ENCODE data around the gene ITGB2. TPM values are rescaled to one million over a fixed set of nuclear protein-coding genes. Genes with fewer than 3 reads are reported as not detected.

The ITGB2 gene
- total RNA-seq, 1 donor from 2014 or later: 65.5 TPM

DNA sequence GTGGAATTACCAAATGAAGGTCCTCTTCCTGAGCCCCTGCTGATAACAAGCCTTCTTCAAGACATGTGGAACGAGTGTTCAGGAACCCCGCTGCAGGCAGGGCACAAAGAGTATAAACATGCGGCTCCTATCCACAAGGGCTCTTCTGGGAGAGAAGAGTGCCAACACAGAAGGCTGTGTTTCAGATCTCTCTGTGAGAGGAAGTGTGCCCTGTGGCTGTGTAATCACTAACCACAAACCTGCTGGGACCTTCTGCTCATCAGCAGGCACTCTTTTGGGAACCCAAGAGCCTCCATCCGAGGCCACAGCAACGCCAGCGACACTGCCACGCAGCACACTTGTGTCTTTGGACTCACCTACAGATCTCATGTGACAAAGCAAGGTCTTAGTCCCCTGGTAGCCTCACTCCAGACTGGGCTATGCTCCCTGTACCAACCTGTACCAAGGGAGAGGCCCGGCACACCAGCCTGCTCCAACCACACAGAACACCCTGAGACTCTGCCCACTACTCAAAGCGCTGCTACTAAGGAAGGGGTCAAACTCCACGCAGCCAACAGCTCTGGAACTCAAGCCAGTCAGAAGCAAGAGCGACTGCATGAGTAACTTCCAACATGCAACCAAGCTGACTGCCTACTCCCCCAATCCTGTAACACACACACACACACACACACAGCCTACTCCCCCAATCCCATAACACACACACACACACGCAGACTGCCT lies 55.0 kb downstream of the ITGB2 start:
- intact Hi-C loops (cut with DNase I): loop anchor here (2.0 kb wide), 1 partner anchor 19 kb away; no protein-coding TSS in a partner anchor
- Histone ChIP-seq H3K27ac (peak overlapping the region; percentile 9 to 55), H3K36me3 (peaks cover 43% of the 10 kb centered on the region in 2 donors), H3K4me1 (peaks cover 29 to 55% of the 10 kb centered on the region in 2 donors), H3K9me3 (no peaks in the 10 kb centered on the region), H3K27me3 (no peaks in the 10 kb centered on the region), H3K4me3 (no peak overlapping the region)
- TF ChIP-seq, protein P1, sequence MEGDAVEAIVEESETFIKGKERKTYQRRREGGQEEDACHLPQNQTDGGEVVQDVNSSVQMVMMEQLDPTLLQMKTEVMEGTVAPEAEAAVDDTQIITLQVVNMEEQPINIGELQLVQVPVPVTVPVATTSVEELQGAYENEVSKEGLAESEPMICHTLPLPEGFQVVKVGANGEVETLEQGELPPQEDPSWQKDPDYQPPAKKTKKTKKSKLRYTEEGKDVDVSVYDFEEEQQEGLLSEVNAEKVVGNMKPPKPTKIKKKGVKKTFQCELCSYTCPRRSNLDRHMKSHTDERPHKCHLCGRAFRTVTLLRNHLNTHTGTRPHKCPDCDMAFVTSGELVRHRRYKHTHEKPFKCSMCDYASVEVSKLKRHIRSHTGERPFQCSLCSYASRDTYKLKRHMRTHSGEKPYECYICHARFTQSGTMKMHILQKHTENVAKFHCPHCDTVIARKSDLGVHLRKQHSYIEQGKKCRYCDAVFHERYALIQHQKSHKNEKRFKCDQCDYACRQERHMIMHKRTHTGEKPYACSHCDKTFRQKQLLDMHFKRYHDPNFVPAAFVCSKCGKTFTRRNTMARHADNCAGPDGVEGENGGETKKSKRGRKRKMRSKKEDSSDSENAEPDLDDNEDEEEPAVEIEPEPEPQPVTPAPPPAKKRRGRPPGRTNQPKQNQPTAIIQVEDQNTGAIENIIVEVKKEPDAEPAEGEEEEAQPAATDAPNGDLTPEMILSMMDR (IDR thresholded peaks at IDR 0.05): no peak
- DNase-seq (ENCODE audit: low spot score in 2 of 2): no peak

DNA sequence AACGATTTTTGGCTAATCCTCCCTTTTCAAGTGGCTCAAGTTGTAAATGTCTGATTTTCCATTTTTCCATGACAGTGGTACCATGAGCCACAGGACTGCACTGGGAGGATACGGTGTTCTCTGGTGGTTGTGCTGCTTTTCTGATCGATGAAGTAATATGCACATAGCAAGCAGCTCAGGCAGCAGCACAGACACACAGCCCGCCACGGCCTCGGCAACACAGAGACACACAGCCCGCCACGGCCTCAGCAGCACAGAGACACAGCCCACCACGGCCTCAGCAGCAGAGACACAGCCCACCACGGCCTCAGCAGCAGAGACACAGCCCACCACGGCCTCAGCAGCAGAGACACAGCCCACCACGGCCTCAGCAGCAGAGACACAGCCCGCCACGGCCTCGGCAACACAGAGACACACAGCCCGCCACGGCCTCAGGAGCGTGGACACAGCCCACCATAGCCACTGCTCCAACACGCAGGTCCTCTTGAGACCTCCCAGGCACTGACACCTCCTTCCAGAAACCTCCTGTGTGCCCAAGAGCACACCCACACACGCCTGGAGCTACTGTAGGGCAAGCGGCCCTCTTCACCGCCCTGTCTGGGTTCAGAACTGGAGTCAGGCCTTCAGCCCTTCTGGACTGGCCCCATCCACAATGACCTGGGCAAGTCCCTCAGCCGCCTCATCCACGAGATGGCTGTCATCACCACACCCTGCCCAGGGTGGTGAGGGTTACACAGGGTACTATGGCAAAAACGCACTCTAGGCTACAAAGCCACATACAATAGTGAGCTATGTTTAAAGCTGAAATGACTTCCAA lies 57.6 kb downstream of the ITGB2 start:
- TF ChIP-seq, protein P1 (IDR thresholded peaks at IDR 0.05): no peak
- intact Hi-C loops (cut with DNase I): no loop called here
- Histone ChIP-seq H3K27ac (no peak overlapping the region), H3K36me3 (peaks cover 65 to 69% of the 10 kb centered on the region in 2 donors), H3K27me3 (no peaks in the 10 kb centered on the region), H3K4me3 (no peak overlapping the region), H3K9me3 (no peaks in the 10 kb centered on the region), H3K4me1 (peaks cover 12 to 30% of the 10 kb centered on the region in 2 donors)
- DNase-seq (ENCODE audit: low spot score in 2 of 2): no peak

DNA sequence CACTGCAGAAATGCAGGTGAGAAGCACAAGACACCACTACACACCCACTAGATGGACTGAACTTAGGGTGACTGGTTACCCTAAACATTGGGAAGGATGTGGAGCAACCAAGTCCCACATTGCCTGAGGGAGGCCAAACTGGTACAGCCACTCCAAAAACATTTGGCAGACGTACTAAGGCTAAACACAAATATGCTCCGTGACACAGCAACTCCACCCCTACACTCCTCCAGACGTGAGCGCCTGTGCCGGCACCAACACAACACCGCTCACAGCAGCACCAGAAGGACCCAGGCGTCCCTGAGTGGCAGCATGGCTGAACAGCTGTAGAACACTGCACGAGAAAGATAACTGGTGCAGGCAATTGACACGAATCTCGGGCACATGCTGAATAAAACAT lies 61.9 kb downstream of the ITGB2 start:
- H3K4me1 ChIP-seq: no peaks in the 10 kb centered on the region
- no peaks in the 10 kb centered on the region for H3K9me3 ChIP-seq
- intact Hi-C loops (cut with DNase I): no loop called here
- no peak for DNase-seq (ENCODE audit: low spot score in 2 of 2)
- TF ChIP-seq, protein P1 (IDR thresholded peaks at IDR 0.05): no peak
- no peak overlapping the region for H3K4me3 ChIP-seq
- H3K27ac ChIP-seq: no peak overlapping the region
- no peaks in the 10 kb centered on the region for H3K27me3 ChIP-seq
- peaks cover 93 to 97% of the 10 kb centered on the region in 2 donors for H3K36me3 ChIP-seq

DNA sequence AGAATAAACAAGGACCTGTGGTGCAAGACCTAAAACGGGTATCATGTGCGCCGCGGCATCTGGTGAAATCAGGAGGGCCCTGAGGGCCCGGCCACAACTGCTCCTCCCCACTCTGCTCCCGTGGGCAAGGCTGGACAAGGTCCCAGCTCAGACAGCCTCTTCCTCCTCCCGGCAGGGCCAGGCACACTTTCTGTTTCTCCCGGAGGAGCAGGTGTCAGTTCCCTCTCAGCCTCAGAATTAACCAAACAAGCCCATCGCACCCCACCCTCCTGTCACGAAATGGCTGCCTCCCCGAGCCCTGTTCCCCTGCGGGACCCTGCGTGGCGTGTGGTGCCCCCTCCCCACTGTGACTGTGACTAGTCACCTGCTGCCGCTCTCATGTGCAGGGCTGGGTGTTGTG lies 62.4 kb downstream of the ITGB2 start:
- H3K27ac ChIP-seq: no peak overlapping the region
- H3K36me3 ChIP-seq: peaks cover 92 to 97% of the 10 kb centered on the region in 2 donors
- no peak for DNase-seq (ENCODE audit: low spot score in 2 of 2)

DNA sequence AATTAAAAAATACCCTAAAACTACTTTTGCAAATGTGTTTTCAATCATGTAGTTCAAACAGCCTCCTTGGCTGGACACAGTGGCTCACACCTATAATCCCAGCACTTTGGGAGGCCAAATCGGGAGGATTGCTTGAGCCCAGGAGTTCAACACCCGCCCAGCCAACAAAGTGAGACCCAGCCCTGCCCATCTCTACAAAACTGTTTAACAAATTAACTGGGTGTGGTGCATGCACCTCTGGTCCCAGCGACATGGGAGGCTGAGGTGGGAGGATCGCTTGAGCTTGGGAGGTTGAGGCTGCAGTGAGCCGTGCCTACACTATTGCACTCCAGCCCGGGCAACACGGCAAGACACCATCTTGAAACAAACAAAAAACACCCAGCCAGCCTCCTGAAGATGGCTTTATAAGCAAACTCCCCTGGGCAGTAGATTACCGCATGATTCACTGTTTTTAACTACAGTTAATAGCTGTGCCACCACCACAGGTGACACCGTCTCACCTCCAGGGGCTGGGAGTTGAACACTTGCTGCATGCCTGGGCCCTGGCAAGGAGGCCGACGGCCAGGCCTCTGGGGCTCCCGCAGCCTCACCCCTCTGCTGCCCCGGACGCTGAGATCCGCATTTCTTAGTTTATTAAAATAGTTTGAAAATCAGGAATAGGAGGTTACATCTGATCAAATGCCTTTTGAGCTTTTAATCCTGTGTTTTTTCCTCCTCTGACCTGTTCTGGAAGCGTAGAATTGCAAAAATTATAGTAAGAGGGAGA lies 63.4 kb downstream of the ITGB2 start:
- Histone ChIP-seq H3K4me1 (no peaks in the 10 kb centered on the region), H3K27me3 (no peaks in the 10 kb centered on the region), H3K36me3 (peaks cover 89 to 99% of the 10 kb centered on the region in 2 donors), H3K4me3 (no peak overlapping the region), H3K9me3 (no peaks in the 10 kb centered on the region), H3K27ac (no peak overlapping the region)
- DNase-seq (ENCODE audit: low spot score in 2 of 2): no peak
- TF ChIP-seq, protein P1 (IDR thresholded peaks at IDR 0.05): no peak
- intact Hi-C loops (cut with DNase I): no loop called here

More for the DNA sequence above, 62.4 kb downstream of the ITGB2 start:
- Histone ChIP-seq H3K4me1 (no peaks in the 10 kb centered on the region), H3K27me3 (no peaks in the 10 kb centered on the region), H3K4me3 (no peak overlapping the region), H3K9me3 (no peaks in the 10 kb centered on the region)
- TF ChIP-seq, protein P1 (IDR thresholded peaks at IDR 0.05): no peak
- intact Hi-C loops (cut with DNase I): no loop called here
